CD4-positive, alpha-beta T cell treated with Interleukin-12 subunit alpha and Interleukin-12 subunit beta, for 1 hour (primary cell): ENCODE results near the gene TBC1D22A.

Source experiments
- DNase-seq: peaks from one replicate; pipeline ENCODE4 v3.0.0-alpha.2; 2020

TBC1D22A gene

GRCh38 chr22:47213571-47214230 lies 451.3 kb downstream of the TBC1D22A start:
- peak; percentile 35 for DNase-seq

- no peak for DNase-seq
Measured at GRCh38 chr22:47215851-47216250, 453.4 kb downstream of the TBC1D22A start.

DNA sequence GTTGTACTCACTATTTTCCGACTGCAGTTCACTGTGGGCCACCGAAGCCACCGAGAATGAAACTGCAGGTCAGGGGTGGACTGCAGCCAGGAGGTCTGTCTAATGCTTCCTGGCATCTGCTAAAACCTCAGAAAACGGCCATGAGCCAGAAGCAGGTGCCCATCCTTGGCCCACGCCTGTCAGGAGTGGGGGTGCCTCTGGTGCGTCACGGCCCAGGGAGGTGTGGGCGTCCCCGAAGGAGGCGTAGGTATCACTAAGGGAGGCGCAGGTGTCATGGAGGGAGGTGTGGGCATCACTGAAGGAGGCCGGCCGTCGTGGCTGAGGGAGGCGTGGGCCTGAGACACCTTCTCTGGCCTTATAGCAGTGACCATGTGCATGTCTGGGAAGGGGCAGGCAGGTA lies 456.2 kb downstream of the TBC1D22A start:
- no peak for DNase-seq

- DNase-seq = no peak
Measured at GRCh38 chr22:47219789-47220188, 457.3 kb downstream of the TBC1D22A start.

DNA sequence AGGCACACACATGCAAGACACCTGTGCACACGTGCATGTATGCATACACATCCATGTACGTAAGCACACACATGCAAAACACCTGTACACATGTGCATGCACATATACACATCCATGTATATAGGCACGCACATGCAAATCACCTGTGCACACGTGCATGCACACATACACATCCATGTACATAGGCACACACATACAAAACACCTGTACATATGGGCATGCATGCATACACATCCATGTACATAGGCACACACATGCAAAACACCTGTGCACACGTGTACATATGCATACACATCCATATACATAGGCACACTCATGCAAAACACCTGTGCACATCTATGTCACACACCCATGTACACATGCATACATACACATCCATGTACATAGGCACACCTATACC lies 458.3 kb downstream of the TBC1D22A start:
- DNase-seq = no peak

- DNase-seq = no peak
Measured at GRCh38 chr22:47221840-47222615, 459.6 kb downstream of the TBC1D22A start.
